CD4-positive, alpha-beta T cell treated with Interleukin-6 at 100 ng/mL for 8 hours (primary cell): Measurements from ENCODE around the gene FRRS1.

ENCODE experiments used
- DNase-seq: peaks from one replicate; pipeline ENCODE4 v3.0.0-alpha.2; 2020; ENCODE audit warnings: mixed read lengths, low spot score

FRRS1 gene

DNA sequence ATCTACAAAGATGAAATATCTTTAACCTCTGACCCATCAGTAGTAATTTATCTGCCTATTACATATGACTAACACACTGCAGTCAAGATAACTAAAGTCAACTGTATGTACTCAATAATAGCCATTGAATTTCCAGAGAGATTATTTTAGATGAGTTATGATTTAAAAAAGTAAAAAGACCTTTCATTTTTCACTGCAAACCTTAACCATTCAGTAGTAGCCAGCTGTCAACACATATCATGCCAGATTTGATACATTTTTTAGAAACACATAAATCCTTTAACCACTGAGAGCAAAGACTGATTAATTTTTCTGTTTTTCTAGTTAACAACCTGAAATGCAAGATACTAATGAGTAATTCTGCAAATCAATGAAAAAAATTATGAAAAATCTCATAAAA, 89.6 kb downstream of the FRRS1 start:
- no peak for DNase-seq

GRCh38 chr1:99675994-99676393, 90.4 kb downstream of the FRRS1 start:
- DNase-seq: no peak

GRCh38 chr1:99675292-99675691, 91.1 kb downstream of the FRRS1 start:
- DNase-seq: no peak

- no peak for DNase-seq
Measured at GRCh38 chr1:99674115-99675064, 92.0 kb downstream of the FRRS1 start.

DNA sequence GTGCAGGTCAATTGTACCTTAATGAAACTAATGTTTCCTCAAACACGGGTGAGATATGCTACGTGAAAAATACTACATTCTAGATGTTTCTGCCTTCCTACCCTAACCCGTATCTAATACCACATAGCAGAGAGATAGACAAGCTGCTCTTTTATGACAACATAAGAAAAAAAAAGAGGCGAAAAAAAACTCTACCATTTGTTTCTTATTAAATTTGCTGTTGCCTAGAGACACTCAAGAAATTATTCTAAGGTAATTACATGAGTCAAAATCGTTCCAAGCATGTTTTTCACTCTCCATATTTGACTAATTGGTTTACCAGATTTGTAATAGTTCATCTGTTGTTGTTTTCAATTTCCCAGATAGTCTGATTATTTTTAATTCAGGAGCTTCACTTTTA, 93.1 kb downstream of the FRRS1 start:
- DNase-seq: no peak

DNA sequence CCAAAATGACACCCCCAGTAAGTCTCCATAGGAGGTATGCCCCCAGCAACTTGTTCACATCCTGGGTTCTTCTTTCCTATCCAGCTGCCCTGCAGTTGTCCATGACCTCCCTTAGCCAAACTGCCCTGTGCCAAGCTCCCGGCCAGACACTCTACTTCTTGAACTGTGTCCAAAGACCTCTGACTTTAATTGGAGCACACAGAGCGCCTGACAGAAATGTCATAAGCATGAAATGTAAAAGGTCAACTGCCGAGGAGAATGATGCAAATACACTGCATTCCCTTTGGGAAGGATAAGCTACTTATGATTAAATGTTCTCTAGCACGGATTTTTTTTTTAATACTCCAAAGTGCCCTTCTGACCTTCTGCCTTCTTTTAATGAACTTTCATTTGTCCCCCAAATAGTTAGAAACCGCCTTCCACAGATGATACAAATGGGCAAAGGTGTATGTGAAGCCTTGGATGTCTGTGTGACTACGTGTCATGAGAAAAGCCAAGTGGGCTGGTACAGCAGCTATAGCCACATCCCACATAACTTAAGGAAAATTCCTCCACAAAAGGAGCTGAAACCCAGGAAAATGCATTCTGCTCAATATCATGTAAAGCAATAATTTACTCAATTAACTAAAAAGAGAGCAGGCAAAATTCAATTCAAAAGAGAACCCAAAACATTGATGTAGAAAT, 93.8 kb downstream of the FRRS1 start:
- no peak for DNase-seq

- no peak for DNase-seq
Measured at GRCh38 chr1:99672038-99672437, 94.4 kb downstream of the FRRS1 start.

- no peak for DNase-seq
Measured at GRCh38 chr1:99670583-99670982, 95.9 kb downstream of the FRRS1 start.

DNA sequence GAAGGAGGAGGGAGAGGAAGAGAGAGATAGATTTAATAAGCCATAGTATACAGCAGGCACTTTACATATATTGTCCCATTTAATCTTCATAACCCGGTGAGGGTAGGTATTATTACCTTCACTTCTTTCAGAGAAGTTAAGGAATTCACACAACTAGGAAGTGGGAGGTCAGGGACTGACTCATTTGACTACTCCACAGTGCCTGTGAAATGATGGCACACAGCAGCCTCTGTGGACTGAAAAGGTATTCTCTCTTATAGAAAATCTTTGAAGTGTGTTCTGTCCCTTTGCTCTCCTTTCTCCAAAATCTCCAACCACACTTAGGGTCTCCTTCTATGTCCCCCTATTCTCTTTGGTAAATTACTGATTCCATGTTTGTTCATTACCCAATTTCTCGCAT, 96.6 kb downstream of the FRRS1 start:
- DNase-seq: no peak

- DNase-seq: no peak
Measured at GRCh38 chr1:99669376-99669775, 97.1 kb downstream of the FRRS1 start.

- no peak for DNase-seq
Measured at GRCh38 chr1:99665212-99665611, 101.2 kb downstream of the FRRS1 start.

GRCh38 chr1:99663501-99663900, 102.9 kb downstream of the FRRS1 start:
- no peak for DNase-seq

DNA sequence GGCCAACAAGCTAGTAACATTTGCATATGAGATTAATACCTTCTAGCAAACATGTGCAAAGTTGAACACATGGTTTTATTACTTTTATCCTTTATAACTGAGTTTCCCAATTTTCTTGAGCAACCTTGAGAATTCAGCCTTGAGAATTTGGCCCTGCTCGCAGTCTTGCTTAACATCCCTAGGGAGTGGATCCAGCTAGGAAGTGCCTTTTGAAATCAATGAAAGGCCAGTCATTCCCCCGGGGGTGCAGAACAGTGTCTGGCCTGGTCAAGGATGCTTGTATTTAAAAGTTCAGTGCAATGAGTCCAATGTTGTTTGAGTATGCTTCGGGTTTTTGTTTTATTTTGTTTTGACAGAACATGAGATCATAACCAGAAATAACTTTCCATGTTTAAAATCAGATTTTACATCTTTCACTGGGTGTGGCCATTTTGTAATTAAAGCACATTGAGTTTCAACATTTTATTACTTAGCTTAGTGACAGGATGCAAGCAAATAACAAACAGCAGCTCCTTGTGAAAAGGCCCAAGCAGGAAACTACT, 103.8 kb downstream of the FRRS1 start:
- no peak for DNase-seq

DNA sequence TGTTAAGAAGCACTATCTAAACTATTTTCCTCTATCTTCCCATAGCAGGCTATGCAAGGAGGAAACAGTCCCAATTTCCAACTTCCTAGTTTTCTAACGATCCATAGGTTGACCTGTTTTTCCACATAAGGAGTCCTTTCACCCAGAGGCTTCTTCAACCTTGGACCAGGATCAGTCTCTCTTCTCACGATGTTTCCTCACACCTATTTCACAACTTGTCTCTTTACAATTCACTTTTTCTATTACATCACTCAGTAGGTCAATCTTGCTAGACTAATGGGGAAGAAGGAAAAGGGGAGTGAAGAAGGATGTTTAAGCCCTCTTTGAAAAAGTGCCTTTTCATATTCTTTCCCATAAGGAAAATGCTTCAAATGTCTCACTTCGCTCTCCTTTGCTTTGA, 104.7 kb downstream of the FRRS1 start:
- DNase-seq: no peak

GRCh38 chr1:99660496-99660895, 105.9 kb downstream of the FRRS1 start:
- no peak for DNase-seq

DNA sequence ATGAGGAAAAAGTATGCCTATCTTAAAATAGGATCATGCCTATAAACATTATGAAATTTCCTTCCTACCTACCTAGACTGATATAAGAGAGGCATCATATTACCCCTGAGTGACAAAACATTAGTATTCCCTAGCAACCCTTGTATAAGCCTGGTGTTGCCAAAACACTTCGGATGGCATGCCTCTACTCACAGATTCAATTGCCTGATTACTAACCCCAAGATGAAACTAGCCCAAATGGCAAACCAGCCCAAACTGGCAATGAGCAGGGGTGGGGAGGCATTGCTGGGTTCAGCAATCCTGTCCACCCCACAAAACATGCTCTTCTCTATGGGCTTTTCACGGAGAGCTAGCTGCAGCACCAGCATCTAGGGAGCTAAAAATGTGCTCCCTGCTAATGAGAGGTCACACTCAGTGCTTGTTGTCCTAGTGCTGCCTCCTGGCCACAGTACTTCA, 106.7 kb downstream of the FRRS1 start:
- no peak for DNase-seq
